K562 (cell line): ENCODE results near the gene SPRN. TPM values are rescaled to one million over a fixed set of nuclear protein-coding genes. Genes with fewer than 3 reads are reported as not detected.

ENCODE experiments used
- ATAC-seq: fragments of 200-7000 bp; cut with Tn5 transposase; 3 replicates; pipeline ENCODE4 v1.9.1; 2020; ENCODE audit warnings: moderate library complexity
- BruUV-seq: library from RNA; stranded (reverse); fragments of 400-500 nt; replicated peaks from 2 replicates; lab custom pipeline; 2021; lab: Mats Ljungman, UMichigan
- CTCF ChIA-PET: fragments of 300-600 bp; formaldehyde crosslinking; extraction: SDS; loops from one replicate; lab custom pipeline; 2021; ENCODE audit warnings: low intra/inter-chr PET ratio; lab: Yijun Ruan, JAX
- POLR2A ChIA-PET: fragments of 300-600, 350-650 bp; sonication (Branson Sonifier 250); formaldehyde crosslinking; extraction: SDS; loops from one replicate; lab custom pipeline; 2021; ENCODE audit warnings: antibody characterized with exemption, inconsistent platforms; lab: Yijun Ruan, JAX
- DNase-seq, 4 experiments: peaks; one replicate each; pipeline versions ENCODE4 v3.0.0 to v3.0.0-alpha.2; 2011 to 2018; ENCODE audit warnings: low spot score in 3 of 4, mixed read lengths in 3 of 4; ENCODE audit errors: extremely low read depth in 1 of 4
- FAIRE-seq: peaks from 2 replicates; lab custom pipeline; 2011; peaks lifted over from hg19 to GRCh38; lab: Jason Lieb, UNC
- H2AFZ ChIP-seq: 2 replicates; pipeline ENCODE4 v1.6.0; 2011; ENCODE audit warnings: low read depth, low read length, control low read depth, inconsistent platforms
- H3K27ac ChIP-seq: fragments of 200-600 bp; 3 replicates; pipeline ENCODE4 v1.8.0; 2011; ENCODE audit warnings: low read depth, mild to moderate bottlenecking, control low read depth, inconsistent platforms, low read length, moderate library complexity, mixed read lengths; ENCODE audit errors: extremely low read depth
- H3K27me3 ChIP-seq, 2 experiments: fragments of 300-600 bp in 1 of 2; 2 replicates in 1 of 2; 3 replicates in 1 of 2; pipeline versions ENCODE4 v1.6.0 to v1.8.0; 2011; ENCODE audit warnings: inconsistent platforms in 2 of 2, low read length in 2 of 2, mild to moderate bottlenecking in 1 of 2, mixed read lengths in 1 of 2, moderate library complexity in 1 of 2; ENCODE audit not compliant: control insufficient read depth in 2 of 2, insufficient read depth in 2 of 2
- H3K36me3 ChIP-seq: fragments of 300-600 bp; 3 replicates; pipeline ENCODE4 v1.8.0; 2011; ENCODE audit warnings: mild to moderate bottlenecking, low read length, inconsistent platforms; ENCODE audit not compliant: control insufficient read depth, insufficient read depth
- H3K4me1 ChIP-seq, 2 experiments: fragments of 200-600 bp in 1 of 2; replicated peaks in 1 of 2; 2 replicates in 1 of 2; 3 replicates in 1 of 2; pipeline versions ENCODE4 v1.5.1 to v1.8.0; 2011; ENCODE audit warnings: inconsistent platforms in 2 of 2, low read length in 2 of 2, mild to moderate bottlenecking in 1 of 2, mixed read lengths in 1 of 2, moderate library complexity in 1 of 2; ENCODE audit not compliant: control insufficient read depth in 2 of 2, insufficient read depth in 2 of 2
- H3K4me2 ChIP-seq: 2 replicates; pipeline ENCODE4 v1.6.1; 2011; ENCODE audit warnings: low read length, control low read depth, inconsistent platforms, mixed read lengths; ENCODE audit not compliant: insufficient read depth
- H3K4me3 ChIP-seq: fragments of 200-600 bp; sonication (generic), shearing (Covaris generic); 2 replicates; pipeline ENCODE4 v1.5.1; 2016; ENCODE audit warnings: control low read depth, inconsistent platforms
- H3K79me2 ChIP-seq: fragments of 200-600 bp; 3 replicates; pipeline ENCODE4 v1.8.0; 2011; ENCODE audit warnings: low read length, inconsistent platforms; ENCODE audit not compliant: control insufficient read depth, insufficient read depth
- H3K9ac ChIP-seq, 2 experiments: 2 replicates each; pipeline versions ENCODE4 v1.6.0 to v1.6.1; 2011; ENCODE audit warnings: low read depth in 2 of 2, low read length in 2 of 2, control low read depth in 1 of 2, inconsistent platforms in 1 of 2, mild to moderate bottlenecking in 1 of 2, mixed read lengths in 1 of 2; ENCODE audit not compliant: insufficient read depth in 1 of 2
- H3K9me1 ChIP-seq: one replicate; pipeline ENCODE4 v1.6.0; 2011; ENCODE audit warnings: inconsistent platforms, mild to moderate bottlenecking, low read length, moderate library complexity; ENCODE audit not compliant: control insufficient read depth, insufficient read depth
- H3K9me3 ChIP-seq: replicated peaks from 2 replicates; pipeline ENCODE4 v1.5.1; 2011; ENCODE audit warnings: low read depth, low read length, inconsistent platforms; ENCODE audit not compliant: control insufficient read depth, insufficient read depth
- H4K20me1 ChIP-seq: replicated peaks from 2 replicates; pipeline ENCODE4 v1.6.1; 2011; ENCODE audit warnings: low read length, inconsistent platforms, mixed read lengths; ENCODE audit not compliant: control insufficient read depth, insufficient read depth
- DPF2 ChIP-seq: fragments of 450-650 bp; IDR thresholded peaks from 2 replicates; pipeline ENCODE4 v1.6.1; 2016
- E2F6 ChIP-seq, 2 experiments: IDR thresholded peaks; 2 replicates each; pipeline ENCODE4 v1.6.1; 2011; ENCODE audit warnings: borderline replicate concordance in 1 of 2, control low read depth in 1 of 2, low read depth in 1 of 2, low read length in 1 of 2, mild to moderate bottlenecking in 1 of 2, mixed read lengths in 1 of 2, moderate library complexity in 1 of 2; ENCODE audit not compliant: insufficient read depth in 1 of 2, insufficient read length in 1 of 2, poor library complexity in 1 of 2, severe bottlenecking in 1 of 2; ENCODE audit errors: extremely low read depth in 1 of 2
- HBP1 ChIP-seq: fragments of 450-650 bp; formaldehyde crosslinking; IDR thresholded peaks from 2 replicates; pipeline ENCODE4 v1.4.0; 2022; ENCODE audit warnings: missing genetic modification characterization
- MCM3 ChIP-seq: fragments of 450-650 bp; IDR thresholded peaks from 2 replicates; pipeline ENCODE4 v1.6.1; 2016
- TOE1 ChIP-seq, 2 experiments: fragments of 450-650 bp in 1 of 2; sonication (generic) in 1 of 2; formaldehyde crosslinking in 1 of 2; IDR thresholded peaks; 2 replicates each; pipeline versions ENCODE4 v1.7.1 to v1.8.0; 2016 to 2022; ENCODE audit warnings: borderline replicate concordance in 2 of 2, mild to moderate bottlenecking in 2 of 2, antibody characterized with exemption in 1 of 2, inconsistent platforms in 1 of 2, low read depth in 1 of 2, missing genetic modification reagents in 1 of 2, moderate library complexity in 1 of 2
- WGBS: fragments of 100-300 bp; shearing (Covaris generic); methylation state at CpG from one replicate; pipeline ENCODE4 v1.1.6; 2016; ENCODE audit warnings: low coverage, mixed read lengths; ENCODE audit not compliant: insufficient coverage; ENCODE audit errors: missing lambda C conversion rate; 5-methylcytosine and 5-hydroxymethylcytosine counted together
- in situ Hi-C: fragments of 300-500 bp; cut with MboI; formaldehyde crosslinking; loops from 4 replicates; pipeline ENCODE4 v1.15.0; 2018; ENCODE audit warnings: inconsistent platforms, mixed read lengths
- intact Hi-C: fragments of 100-400 bp; cut with micrococcal nuclease; formaldehyde crosslinking; loops from 2 replicates; pipeline ENCODE4 v1.14.2; 2022
- polyA plus RNA-seq, 8 experiments: library from polyadenylated mRNA; depleted of rRNA in 4 of 8; stranded (reverse) in 5 of 8; unstranded in 3 of 8; fragments of >200 nt; fragmentation: Nextera tagmentation in 2 of 8; fragmentation: Illumina TruSeq in 1 of 8; extraction: Ambion mirVana in 2 of 8; extraction: Trizol in 1 of 8; gene quantifications; 2 replicates each; pipeline versions ENCODE4 v1.2.1 to v1.2.3, GENCODE V29; 2011 to 2014; ENCODE audit warnings: inconsistent platforms in 1 of 8, missing spikeins in 1 of 8
- total RNA-seq, 7 experiments: library from RNA; depleted of rRNA in 6 of 7; stranded (reverse); fragments of >200 nt in 6 of 7; fragmentation: Illumina TruSeq in 2 of 7; extraction: Trizol in 2 of 7; gene quantifications; 2 replicates each; pipeline versions ENCODE4 v1.2.1 to v1.2.3, GENCODE V29; 2011 to 2021; ENCODE audit warnings: low replicate concordance in 1 of 7

Gene SPRN
- total and polyA plus RNA-seq, 9 of the 15 experiments (the other 6 are each of a cell fraction or from before 2014, with no cell fraction given), result 0.04 TPM; not detected in 8

DNA sequence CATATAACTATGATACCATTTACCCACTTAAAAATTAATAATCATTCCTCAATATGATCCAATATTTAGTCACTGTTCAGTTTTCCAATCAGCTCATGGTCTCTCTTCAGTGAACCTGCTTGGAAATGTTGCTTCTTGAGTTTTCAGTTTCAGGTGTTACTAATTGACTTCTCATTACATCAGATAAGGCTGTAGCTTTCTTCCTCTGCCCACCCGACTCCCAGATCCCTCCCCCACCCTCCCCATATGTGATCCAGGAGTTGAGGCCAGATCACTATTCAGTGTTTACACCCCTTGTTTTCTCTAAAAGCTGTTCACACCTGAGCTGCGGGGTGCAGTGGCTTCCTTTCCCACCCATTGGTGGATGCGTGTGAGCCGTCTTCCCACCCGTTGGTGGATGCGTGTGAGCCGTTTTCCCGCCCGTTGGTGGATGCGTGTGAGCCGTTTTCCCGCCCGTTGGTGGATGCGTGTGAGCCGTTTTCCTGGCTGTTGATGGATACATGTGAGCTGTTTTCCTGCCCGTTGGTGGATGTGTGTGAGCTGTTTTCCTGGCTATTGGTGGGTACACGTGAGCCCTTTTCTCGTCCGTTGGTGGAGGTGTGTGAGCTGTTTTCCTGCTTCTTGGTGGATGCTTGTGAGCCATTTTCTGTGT lies 33.7 kb downstream of the SPRN start:
- WGBS, result 59% methylated on average over 8 of the region's 19 CpGs
- FAIRE-seq (no peak), DNase-seq (peak in 1 of 4 experiments; percentile 10), ATAC-seq (no peak)
- BruUV-seq, result no TSS peak
- H2AFZ ChIP-seq, result no peak overlapping the region
- ChIA-PET POLR2A (interaction anchor here (0.6 to 1.6 kb wide), 3 partner anchors 8 to 13 kb away, joined by 3 to 5 read pairs (median 4); partner anchors contain the start of gene PAOX), CTCF (no interaction called here)
- H3K27me3 ChIP-seq, result no peaks in the 10 kb centered on the region
- H3K4me3 ChIP-seq, result peak overlapping the region; percentile 46; the same call in 1 of the 2 replicates
- no peaks in the 10 kb centered on the region for H3K9me3 ChIP-seq
- H3K36me3 ChIP-seq, result peaks cover 7% of the 10 kb centered on the region; the same call in 1 of the 3 replicates
- H3K79me2 ChIP-seq, result peaks cover 14% of the 10 kb centered on the region
- H3K9ac ChIP-seq, result peak overlapping the region; percentile 30 to 52; a peak in 3 of 4 replicates
- intact Hi-C loops (loop anchor here (5.0 to 10.0 kb wide), 2 partner anchors 33 to 66 kb away; partner anchors contain the start of gene FUOM), in situ Hi-C loops (no loop called here)
- peaks cover 15 to 62% of the 10 kb centered on the region in 2 experiments for H3K4me1 ChIP-seq
- no peaks in the 10 kb centered on the region for H3K9me1 ChIP-seq
- TF ChIP-seq TOE1 (IDR thresholded peaks at IDR 0.05; ENCODE audit: borderline replicate concordance), result 0 out of 2 replicates have a peak, but pooled peaks have one; percentile 1
- TF ChIP-seq TOE1 (CRISPR knock-in tag; IDR thresholded peaks at IDR 0.05; ENCODE audit: borderline replicate concordance, low read depth), result no peak
- 0 out of 2 replicates have a peak, but pooled peaks have one; percentile 1 for TF ChIP-seq DPF2
- TF ChIP-seq HBP1 (CRISPR knock-in tag), result no peak
- TF ChIP-seq E2F6 (IDR thresholded peaks at IDR 0.05; ENCODE audit: borderline replicate concordance in 1 of 2, extremely low read depth in 1 of 2, insufficient read depth in 1 of 2, insufficient read length in 1 of 2, low read depth in 1 of 2, low read length in 1 of 2, poor library complexity in 1 of 2, severe bottlenecking in 1 of 2), result peak; percentile 37 to 41
- no peak for TF ChIP-seq MCM3
- peak overlapping the region; percentile 83 for H3K27ac ChIP-seq
- no peaks in the 10 kb centered on the region for H4K20me1 ChIP-seq
- H3K4me2 ChIP-seq, result peak overlapping the region; percentile 92
